Left colon (tissue), 2 donors: ENCODE data around the gene ARSJ. TPM values are rescaled to one million over a fixed set of nuclear protein-coding genes. Genes with fewer than 3 reads are reported as not detected.

Source experiments
- ATAC-seq: fragments of 200-7000 bp; cut with Tn5 transposase; one replicate; pipeline ENCODE4 v1.9.1; 2020; ENCODE audit warnings: mild to moderate bottlenecking, moderate library complexity
- DNase-seq, 2 donors: peaks; one replicate each; pipeline ENCODE4 v3.0.0-alpha.2; 2020
- intact Hi-C, 2 donors: fragments of 100-400 bp; cut with DNase I in 1 of 2; cut with micrococcal nuclease in 1 of 2; formaldehyde crosslinking; loops; one replicate each; pipeline versions ENCODE4 v1.11.2 to v1.14.0; 2022; cut with DNase I, micrococcal nuclease
- total RNA-seq, 2 donors: library from RNA; stranded (reverse); fragmentation: NEBNext Ultra II Directional; extraction: Animal tissue kit (Norgen Biotek cat#: 25700); gene quantifications; one replicate each; pipeline ENCODE4 v1.2.1, GENCODE V29; 2021
- donor health status: DM: no; HTN: no; CAD: no.
- donor health status: DM: yes; HTN: yes; CAD: no.

Gene ARSJ
- total RNA-seq, 2 donors from 2014 or later, result 9.3 to 10.6 TPM

DNA sequence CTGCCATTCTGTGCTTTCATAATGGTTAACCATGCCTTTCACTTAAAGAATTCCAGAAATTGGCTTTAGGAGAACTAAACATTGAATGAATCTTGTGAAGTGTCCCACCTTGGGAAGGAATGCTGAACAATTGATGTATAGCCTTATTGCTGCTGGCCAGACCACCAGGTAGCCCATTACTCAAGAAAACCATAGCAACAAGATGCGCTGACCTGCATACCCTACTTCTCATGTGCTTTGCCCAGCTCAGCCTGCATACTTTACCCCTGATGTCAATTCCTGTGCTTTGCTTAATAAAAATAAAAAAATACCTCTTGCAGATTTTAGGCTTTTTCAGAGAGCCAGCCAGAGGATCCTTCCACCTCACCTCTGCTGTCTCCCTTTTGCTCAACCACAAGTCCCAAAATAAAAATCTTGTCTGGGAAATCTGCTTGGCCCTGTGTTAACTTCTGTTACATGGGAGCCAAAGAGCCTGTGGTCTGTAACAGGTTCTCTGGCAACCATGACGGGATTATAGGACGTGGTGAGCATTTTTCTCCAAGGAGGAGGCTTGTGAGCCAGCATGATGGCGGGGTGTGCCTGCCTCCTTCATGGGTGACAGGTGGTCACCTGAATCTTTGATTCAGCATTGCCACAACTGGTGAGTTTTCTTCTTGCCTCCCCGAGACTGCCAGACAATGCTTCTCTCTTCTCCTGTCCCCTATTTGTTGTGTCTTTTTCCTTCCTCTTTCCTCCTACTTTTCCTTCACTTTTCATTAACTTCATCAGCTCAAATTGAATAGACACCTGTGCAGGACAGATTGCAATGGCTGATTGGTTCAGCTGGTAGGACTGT is 106.8 kb downstream of the ARSJ start:
- intact Hi-C loops, result no loop called here
- ATAC-seq, result no peak
- no peak for DNase-seq

DNA sequence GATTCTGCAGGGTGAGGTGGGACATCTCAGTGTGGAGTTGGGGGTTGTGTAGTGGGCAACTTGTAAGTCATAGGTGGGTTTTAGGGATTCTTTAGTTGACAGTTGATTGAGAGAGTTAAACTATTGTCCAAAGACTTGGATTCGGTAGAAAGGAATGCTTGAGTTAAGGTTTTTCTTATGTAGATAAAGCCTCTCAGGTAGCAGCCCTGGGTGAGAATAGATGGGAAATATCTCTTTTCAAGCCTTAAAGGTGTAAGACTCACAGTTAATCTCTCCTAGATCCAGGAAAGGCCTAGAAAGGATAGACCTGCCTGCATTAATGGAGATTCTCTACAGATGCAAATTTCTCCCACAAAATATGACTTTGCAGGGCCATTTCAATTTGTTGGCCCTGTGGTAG is 108.4 kb downstream of the ARSJ start:
- ATAC-seq, result no peak
- DNase-seq, result no peak
- intact Hi-C loops, result no loop called here

DNA sequence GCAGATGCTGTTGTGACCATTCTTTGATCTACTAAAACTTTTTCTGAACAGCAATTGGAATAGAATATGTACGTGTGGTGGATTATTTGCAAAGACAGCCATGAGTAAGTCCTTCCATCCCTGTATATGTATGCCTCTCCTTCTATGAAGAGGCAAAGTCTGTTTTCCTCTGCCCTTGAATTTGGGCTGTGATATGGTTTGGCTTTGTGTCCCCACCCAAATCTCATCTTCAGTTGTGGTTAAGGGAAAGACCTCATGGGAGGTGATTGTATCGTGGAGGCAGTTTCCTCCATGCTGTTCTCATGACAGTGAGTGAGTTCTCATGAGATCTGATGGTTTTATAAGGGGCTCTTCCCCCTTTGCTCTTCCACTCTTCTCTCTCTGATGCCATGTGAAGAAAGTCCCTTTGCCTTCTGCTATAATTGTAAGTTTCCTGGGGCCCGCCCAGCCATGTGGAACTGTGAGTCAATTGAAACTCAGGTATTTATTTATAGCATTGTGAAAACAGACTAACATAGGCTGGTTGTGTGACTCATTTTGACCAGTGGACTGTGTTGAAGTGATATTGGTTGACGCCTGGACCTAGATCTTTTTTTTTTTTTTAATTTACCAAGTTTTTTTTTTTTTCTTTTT is 109.6 kb downstream of the ARSJ start:
- intact Hi-C loops, result no loop called here
- DNase-seq (no peak), ATAC-seq (peak; percentile 33)

DNA sequence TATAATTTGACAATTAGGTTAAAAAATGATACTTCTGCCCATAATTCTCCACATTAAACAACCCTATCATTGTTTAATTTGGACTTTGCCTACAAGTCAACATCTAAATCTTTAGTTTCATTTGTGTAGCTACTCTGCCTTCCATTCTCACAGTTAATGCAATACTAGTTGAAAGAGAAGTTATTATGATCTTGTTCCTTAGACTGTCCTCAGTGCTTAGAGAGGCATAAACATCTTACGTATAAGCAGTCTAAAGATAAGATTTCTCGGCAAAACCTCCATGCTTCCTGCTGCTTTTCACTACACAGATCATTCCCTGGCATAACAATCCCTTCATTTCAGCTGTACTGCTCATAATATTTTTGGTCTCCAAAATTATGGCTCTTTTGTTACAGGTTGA is 112.8 kb downstream of the ARSJ start:
- ATAC-seq, result no peak
- DNase-seq, result no peak
- intact Hi-C loops, result no loop called here

DNA sequence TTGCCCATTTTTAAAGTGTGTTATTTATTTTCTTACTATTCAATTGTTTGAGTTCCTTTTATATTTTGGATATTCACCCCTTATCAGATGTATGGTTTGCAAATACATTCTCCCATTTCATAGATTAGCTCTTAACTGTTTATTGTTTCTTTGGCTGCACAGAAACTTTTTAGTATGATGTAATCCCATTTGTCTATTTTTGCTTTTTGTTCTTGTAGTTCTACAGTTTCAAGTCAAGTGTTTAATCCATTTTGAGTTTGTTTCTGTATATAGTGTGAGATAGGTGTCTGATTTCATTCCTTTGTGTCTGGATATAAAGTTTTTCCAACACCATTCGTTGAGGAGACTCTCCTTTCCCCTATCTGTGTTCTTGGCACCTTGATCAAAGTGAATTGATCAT is 120.5 kb downstream of the ARSJ start:
- ATAC-seq, result no peak
- no peak for DNase-seq
- intact Hi-C loops, result no loop called here

DNA sequence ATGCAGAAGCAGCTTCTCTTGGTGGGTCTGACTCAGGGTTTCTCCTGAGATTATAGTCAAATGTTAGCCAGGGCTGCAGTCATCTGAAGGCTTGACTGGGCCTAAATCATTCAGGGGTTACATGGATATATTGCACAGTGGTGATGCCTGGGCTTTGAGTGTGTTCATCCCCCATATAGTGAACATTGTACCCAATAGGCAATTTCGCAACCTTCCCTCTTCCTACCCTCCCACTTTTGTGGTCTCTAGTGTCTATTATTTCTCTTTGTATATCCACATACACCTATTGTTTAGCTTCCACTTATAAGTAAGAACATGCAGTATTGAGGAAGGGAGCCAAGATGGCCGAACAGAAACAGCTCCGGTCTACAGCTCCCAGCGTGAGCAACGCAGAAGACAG is 127.6 kb downstream of the ARSJ start:
- ATAC-seq, result no peak
- DNase-seq, result no peak
- intact Hi-C loops, result no loop called here

Other genes with a start within 250 kb of the ARSJ start
- 10 to 100 TPM; 86.6 to 87.3 TPM for gene CAMK2D, start 217.9 kb downstream of the ARSJ start, total RNA-seq